Panc1 (cell line): ENCODE data around the gene HACD3. TPM values are rescaled to one million over a fixed set of nuclear protein-coding genes. Genes with fewer than 3 reads are reported as not detected.

ENCODE experiments used
- ATAC-seq: fragments of 200-7000 bp; cut with Tn5 transposase; 2 replicates; pipeline ENCODE4 v1.9.1; 2020; ENCODE audit warnings: mild to moderate bottlenecking, moderate library complexity
- BruUV-seq: library from RNA; stranded (reverse); fragments of 400-500 nt; replicated peaks from 2 replicates; lab custom pipeline; 2021; lab: Mats Ljungman, UMichigan
- CTCF ChIA-PET: fragments of 300-600 bp; sonication (Branson Sonifier 250); formaldehyde crosslinking; loops from one replicate; lab custom pipeline; 2022; ENCODE audit warnings: antibody characterized with exemption; lab: Charles Lee
- POLR2A ChIA-PET: fragments of 300-600 bp; sonication (Branson Sonifier 250); formaldehyde crosslinking; loops from one replicate; lab custom pipeline; 2022; ENCODE audit warnings: antibody characterized with exemption; lab: Charles Lee
- DNase-seq: peaks from one replicate; pipeline ENCODE4 v3.0.0-alpha.2; 2010; ENCODE audit warnings: low read depth, low spot score
- H3K27ac ChIP-seq: 2 replicates; pipeline ENCODE4 v1.5.1; 2011; ENCODE audit warnings: mild to moderate bottlenecking, low read length, inconsistent platforms
- H3K27me3 ChIP-seq: fragments of 200-500 bp; sonication (Bioruptor generic); 2 replicates; pipeline ENCODE4 v1.6.0; 2014; ENCODE audit warnings: low read length, inconsistent platforms; ENCODE audit not compliant: control insufficient read depth, insufficient read depth
- H3K36me3 ChIP-seq: fragments of 200-500 bp; sonication (Bioruptor generic); 2 replicates; pipeline ENCODE4 v1.5.1; 2014; ENCODE audit warnings: inconsistent platforms, mild to moderate bottlenecking, low read length, moderate library complexity; ENCODE audit not compliant: control insufficient read depth, insufficient read depth
- H3K4me1 ChIP-seq: 2 replicates; pipeline ENCODE4 v1.5.1; 2011; ENCODE audit warnings: inconsistent platforms, mild to moderate bottlenecking, low read length, moderate library complexity; ENCODE audit not compliant: control insufficient read depth, insufficient read depth
- H3K4me3 ChIP-seq, 2 experiments: 2 replicates each; pipeline ENCODE4 v1.5.1; 2011 to 2012; ENCODE audit warnings: low read depth in 2 of 2, low read length in 2 of 2, mild to moderate bottlenecking in 2 of 2, inconsistent platforms in 1 of 2, moderate library complexity in 1 of 2
- H3K9me3 ChIP-seq: fragments of 200-500 bp; sonication (Bioruptor generic); 2 replicates; pipeline ENCODE4 v1.5.1; 2014; ENCODE audit warnings: low read depth, mild to moderate bottlenecking, inconsistent platforms, low read length, moderate library complexity; ENCODE audit not compliant: control insufficient read depth, insufficient read depth
- POLR2AphosphoS5 ChIP-seq: IDR thresholded peaks from 2 replicates; pipeline ENCODE4 v1.6.1; 2012; ENCODE audit warnings: mild to moderate bottlenecking, low read depth, low read length, moderate library complexity
- REST ChIP-seq, 2 experiments: IDR thresholded peaks; 2 replicates each; pipeline ENCODE4 v1.6.1; 2011 to 2012; ENCODE audit warnings: low read depth in 2 of 2, control low read depth in 1 of 2, low read length in 1 of 2, mild to moderate bottlenecking in 1 of 2, moderate library complexity in 1 of 2; ENCODE audit not compliant: insufficient read depth in 1 of 2
- SIN3A ChIP-seq: IDR thresholded peaks from 2 replicates; pipeline ENCODE4 v1.6.1; 2012; ENCODE audit warnings: low read depth, mild to moderate bottlenecking, low read length, moderate library complexity, borderline replicate concordance; ENCODE audit not compliant: insufficient read depth
- TCF7L2 ChIP-seq: IDR thresholded peaks from 2 replicates; pipeline ENCODE4 v1.6.1; 2011; ENCODE audit warnings: mild to moderate bottlenecking, low read depth, low read length, inconsistent platforms
- in situ Hi-C: cut with HindIII; loops from 2 replicates; pipeline ENCODE4 v1.10.0; 2016; ENCODE audit warnings: low sequenced_read_pairs, low pct_unique_long_range_greater_than_20kb
- intact Hi-C: fragments of 100-400 bp; cut with micrococcal nuclease; formaldehyde crosslinking; loops from one replicate; pipeline ENCODE4 v1.10.0; 2022; ENCODE audit not compliant: unreplicated experiment
- total RNA-seq: library from RNA; stranded (reverse); gene quantifications from one replicate; pipeline ENCODE4 v1.2.1, GENCODE V29; 2021; ENCODE audit not compliant: unreplicated experiment
- TF ChIP-seq, protein P1 (sequence below): fragments of 450-650 bp; IDR thresholded peaks from 2 replicates; pipeline ENCODE4 v1.5.1; 2017; ENCODE audit warnings: mild to moderate bottlenecking

Gene HACD3
- total RNA-seq, 1 experiment from 2014 or later: 83.2 TPM

DNA sequence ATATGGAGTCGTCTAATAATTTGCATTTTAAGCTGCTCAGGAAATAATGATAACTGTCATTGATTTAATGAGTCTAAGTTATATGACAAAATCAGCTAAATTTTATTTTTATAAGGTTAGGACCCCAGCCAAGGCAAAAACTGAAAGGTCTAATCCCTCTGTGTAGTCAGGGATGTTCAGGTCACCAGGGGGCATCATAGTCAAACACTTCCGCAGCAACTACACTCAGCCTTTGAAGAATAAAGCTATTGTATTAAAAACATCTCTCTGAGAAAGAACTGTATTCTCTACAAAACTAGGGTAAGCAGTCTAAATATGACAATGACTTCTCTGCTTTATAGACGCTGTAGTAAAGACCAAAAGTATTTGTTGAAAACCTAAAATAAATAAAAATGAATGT lies 65.7 kb downstream of the HACD3 start:
- in situ Hi-C loops (no loop called here), intact Hi-C loops (no loop called here)
- TF ChIP-seq, protein P1, sequence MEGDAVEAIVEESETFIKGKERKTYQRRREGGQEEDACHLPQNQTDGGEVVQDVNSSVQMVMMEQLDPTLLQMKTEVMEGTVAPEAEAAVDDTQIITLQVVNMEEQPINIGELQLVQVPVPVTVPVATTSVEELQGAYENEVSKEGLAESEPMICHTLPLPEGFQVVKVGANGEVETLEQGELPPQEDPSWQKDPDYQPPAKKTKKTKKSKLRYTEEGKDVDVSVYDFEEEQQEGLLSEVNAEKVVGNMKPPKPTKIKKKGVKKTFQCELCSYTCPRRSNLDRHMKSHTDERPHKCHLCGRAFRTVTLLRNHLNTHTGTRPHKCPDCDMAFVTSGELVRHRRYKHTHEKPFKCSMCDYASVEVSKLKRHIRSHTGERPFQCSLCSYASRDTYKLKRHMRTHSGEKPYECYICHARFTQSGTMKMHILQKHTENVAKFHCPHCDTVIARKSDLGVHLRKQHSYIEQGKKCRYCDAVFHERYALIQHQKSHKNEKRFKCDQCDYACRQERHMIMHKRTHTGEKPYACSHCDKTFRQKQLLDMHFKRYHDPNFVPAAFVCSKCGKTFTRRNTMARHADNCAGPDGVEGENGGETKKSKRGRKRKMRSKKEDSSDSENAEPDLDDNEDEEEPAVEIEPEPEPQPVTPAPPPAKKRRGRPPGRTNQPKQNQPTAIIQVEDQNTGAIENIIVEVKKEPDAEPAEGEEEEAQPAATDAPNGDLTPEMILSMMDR: peak; percentile 48; the same call in 1 of the 2 replicates
- TF ChIP-seq REST (IDR thresholded peaks at IDR 0.05; ENCODE audit: insufficient read depth in 1 of 2, low read depth in 2 of 2, low read length in 1 of 2): no peak
- CTCF ChIA-PET: interaction anchor here (0.6 kb wide), 2 partner anchors 195 to 241 kb away, joined by 3 to 4 read pairs; no protein-coding TSS in a partner anchor
- H3K27me3 ChIP-seq: no peaks in the 10 kb centered on the region
- POLR2A ChIA-PET: interaction anchor here (0.6 kb wide), 1 partner anchor 275 kb away, joined by 3 read pairs; no protein-coding TSS in a partner anchor
- H3K4me1 ChIP-seq: no peaks in the 10 kb centered on the region
- ATAC-seq: no peak
- no peak overlapping the region for H3K27ac ChIP-seq
- H3K9me3 ChIP-seq: no peaks in the 10 kb centered on the region
- DNase-seq: no peak
- BruUV-seq: no TSS peak
- peaks cover 39% of the 10 kb centered on the region for H3K36me3 ChIP-seq
- H3K4me3 ChIP-seq: no peak overlapping the region

DNA sequence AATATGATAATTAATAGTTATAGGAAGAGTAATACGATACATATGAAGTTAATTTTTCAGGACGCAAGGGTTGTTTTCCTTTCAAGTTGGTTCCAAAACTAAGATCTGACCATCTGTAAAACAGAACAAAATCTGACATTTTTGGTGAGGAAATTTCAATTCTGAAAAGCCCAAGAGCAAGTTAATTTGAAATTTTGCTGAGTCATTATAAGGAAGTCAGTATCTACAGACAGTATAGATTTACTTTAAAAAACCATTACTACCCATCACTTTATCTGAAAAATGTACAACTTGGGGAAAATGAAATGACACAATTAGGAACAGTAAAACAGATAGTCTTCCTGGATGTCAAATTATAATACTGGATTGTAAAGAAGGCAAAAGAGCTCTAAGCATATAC lies 68.2 kb downstream of the HACD3 start:
- TF ChIP-seq TCF7L2 (no peak), SIN3A (no peak), REST (IDR thresholded peaks at IDR 0.05; ENCODE audit: insufficient read depth in 1 of 2, low read depth in 2 of 2, low read length in 1 of 2) (no peak), POLR2AphosphoS5 (no peak)
- TF ChIP-seq, protein P1: no peak
- Histone ChIP-seq H3K4me1 (no peaks in the 10 kb centered on the region), H3K27me3 (no peaks in the 10 kb centered on the region), H3K4me3 (no peak overlapping the region), H3K27ac (no peak overlapping the region), H3K36me3 (peaks cover 32% of the 10 kb centered on the region), H3K9me3 (no peaks in the 10 kb centered on the region)
- POLR2A ChIA-PET: no interaction called here
- DNase-seq (no peak), ATAC-seq (no peak)
- in situ Hi-C loops: no loop called here
- intact Hi-C loops: no loop called here
- TSS peak; percentile 40 for BruUV-seq
- CTCF ChIA-PET: no interaction called here
